Fibroblast of lung (primary cell): ENCODE measurements around the gene NCKAP5.

Experiments used
- EZH2 ChIP-seq: IDR thresholded peaks from 2 replicates; pipeline ENCODE4 v1.5.1; 2012; ENCODE audit warnings: low read length, control low read depth, mild to moderate bottlenecking; ENCODE audit errors: missing control alignments
- TF ChIP-seq, protein P1 (sequence below), 2 donors: IDR thresholded peaks in 1 of 2; conservative IDR thresholded peaks in 1 of 2; 1 replicate in 1 of 2; 2 replicates in 1 of 2; pipeline ENCODE4 v1.5.1; 2011 to 2012; ENCODE audit warnings: low read length in 2 of 2, control low read depth in 1 of 2, inconsistent platforms in 1 of 2, low read depth in 1 of 2, mild to moderate bottlenecking in 1 of 2

DNA sequence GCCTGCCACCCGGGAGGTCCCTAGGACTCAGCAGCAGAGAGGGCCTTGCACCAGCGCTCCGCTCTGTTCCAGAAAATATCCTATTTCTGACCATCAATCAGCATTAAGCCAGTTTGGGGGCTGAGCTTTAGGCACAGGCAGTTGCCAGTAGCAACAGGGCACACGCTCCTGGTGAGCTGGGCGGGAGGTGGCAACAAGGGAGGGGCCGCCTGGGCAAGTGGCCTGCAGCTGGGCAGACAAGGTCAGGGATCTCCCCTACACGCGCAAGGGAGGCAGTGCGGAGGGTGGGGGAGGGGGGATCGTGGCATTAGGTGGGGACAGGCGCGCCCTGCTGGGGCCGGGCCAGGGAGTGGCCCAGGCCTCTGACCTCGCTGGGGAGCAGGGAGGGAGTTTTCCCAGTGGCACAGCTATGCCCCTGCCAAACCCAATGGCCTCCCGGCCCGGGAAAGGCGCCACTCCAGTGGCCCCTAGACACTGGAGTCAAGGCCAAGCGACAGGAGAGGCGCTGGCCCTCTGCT lies 302.8 kb downstream of the NCKAP5 start:
- TF ChIP-seq, protein P1, sequence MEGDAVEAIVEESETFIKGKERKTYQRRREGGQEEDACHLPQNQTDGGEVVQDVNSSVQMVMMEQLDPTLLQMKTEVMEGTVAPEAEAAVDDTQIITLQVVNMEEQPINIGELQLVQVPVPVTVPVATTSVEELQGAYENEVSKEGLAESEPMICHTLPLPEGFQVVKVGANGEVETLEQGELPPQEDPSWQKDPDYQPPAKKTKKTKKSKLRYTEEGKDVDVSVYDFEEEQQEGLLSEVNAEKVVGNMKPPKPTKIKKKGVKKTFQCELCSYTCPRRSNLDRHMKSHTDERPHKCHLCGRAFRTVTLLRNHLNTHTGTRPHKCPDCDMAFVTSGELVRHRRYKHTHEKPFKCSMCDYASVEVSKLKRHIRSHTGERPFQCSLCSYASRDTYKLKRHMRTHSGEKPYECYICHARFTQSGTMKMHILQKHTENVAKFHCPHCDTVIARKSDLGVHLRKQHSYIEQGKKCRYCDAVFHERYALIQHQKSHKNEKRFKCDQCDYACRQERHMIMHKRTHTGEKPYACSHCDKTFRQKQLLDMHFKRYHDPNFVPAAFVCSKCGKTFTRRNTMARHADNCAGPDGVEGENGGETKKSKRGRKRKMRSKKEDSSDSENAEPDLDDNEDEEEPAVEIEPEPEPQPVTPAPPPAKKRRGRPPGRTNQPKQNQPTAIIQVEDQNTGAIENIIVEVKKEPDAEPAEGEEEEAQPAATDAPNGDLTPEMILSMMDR (conservative IDR thresholded peaks at IDR 0.05 in 1 of 2, IDR thresholded peaks at IDR 0.05 in 1 of 2; ENCODE audit: low read depth in 1 of 2, low read length in 2 of 2): no peak
- TF ChIP-seq EZH2: no peak
